HEK293 (cell line): Measurements from ENCODE around the gene AP1AR.

Experiments used
- CTCF ChIA-PET: fragments of 350-600 bp; formaldehyde crosslinking; extraction: SDS; loops from one replicate; lab custom pipeline; 2021; ENCODE audit warnings: antibody characterized with exemption; lab: Yijun Ruan, JAX
- POLR2A ChIA-PET: fragments of 300-600 bp; formaldehyde crosslinking; extraction: SDS; loops from one replicate; lab custom pipeline; 2020; ENCODE audit warnings: antibody characterized with exemption, inconsistent platforms; lab: Yijun Ruan, JAX
- H3K27ac ChIP-seq: fragments of 200-500 bp; sonication (Bioruptor generic); 2 replicates; pipeline ENCODE4 v1.5.1; 2014; ENCODE audit warnings: low read depth, low read length, control low read depth, inconsistent platforms; ENCODE audit errors: extremely low read depth
- H3K36me3 ChIP-seq, 2 experiments: fragments of 200-500 bp in 1 of 2; sonication (Bioruptor generic) in 1 of 2; 1 replicate in 1 of 2; 2 replicates in 1 of 2; pipeline ENCODE4 v1.5.1; 2014 to 2017; ENCODE audit warnings: inconsistent platforms in 2 of 2, low read length in 2 of 2; ENCODE audit not compliant: control insufficient read depth in 2 of 2, insufficient read depth in 1 of 2
- H3K4me1 ChIP-seq: fragments of 200-500 bp; sonication (Bioruptor generic); 2 replicates; pipeline ENCODE4 v1.5.1; 2014; ENCODE audit warnings: mild to moderate bottlenecking, low read length, inconsistent platforms; ENCODE audit not compliant: control insufficient read depth, insufficient read depth
- H3K4me3 ChIP-seq: 2 replicates; pipeline ENCODE4 v1.5.1; 2011; ENCODE audit warnings: low read depth, mild to moderate bottlenecking, control low read depth, low read length, moderate library complexity
- H3K9me3 ChIP-seq: fragments of 200-500 bp; sonication (Bioruptor generic); 2 replicates; pipeline ENCODE4 v1.5.1; 2014; ENCODE audit warnings: low read depth, low read length, inconsistent platforms; ENCODE audit not compliant: control insufficient read depth, insufficient read depth
- ELK4 ChIP-seq: IDR thresholded peaks from 2 replicates; pipeline ENCODE4 v1.6.1; 2011; ENCODE audit warnings: mild to moderate bottlenecking, low read depth, low read length, borderline replicate concordance
- KLF10 ChIP-seq: fragments of 450-650 bp; IDR thresholded peaks from 2 replicates; pipeline ENCODE4 v1.5.1; 2018; ENCODE audit warnings: missing biosample characterization, mild to moderate bottlenecking, missing genetic modification characterization
- OSR2 ChIP-seq: fragments of 450-650 bp; formaldehyde crosslinking; IDR thresholded peaks from 2 replicates; pipeline ENCODE4 v1.5.1; 2016; ENCODE audit warnings: missing biosample characterization, missing genetic modification characterization
- PBX3 ChIP-seq: sonication (generic); formaldehyde crosslinking; IDR thresholded peaks from 2 replicates; pipeline ENCODE4 v1.8.1; 2022; ENCODE audit warnings: mild to moderate bottlenecking, moderate library complexity, missing genetic modification reagents
- SETDB1 ChIP-seq: IDR thresholded peaks from one replicate; pipeline ENCODE4 v1.6.1; 2017; ENCODE audit warnings: mild to moderate bottlenecking, low read length, moderate library complexity, mixed read lengths; ENCODE audit not compliant: insufficient read length
- ZBTB11 ChIP-seq: fragments of 450-650 bp; formaldehyde crosslinking; conservative IDR thresholded peaks from 2 replicates; pipeline ENCODE4 v1.5.1; 2016; ENCODE audit warnings: low read depth, missing biosample characterization, missing genetic modification characterization
- ZFP3 ChIP-seq: fragments of 450-650 bp; formaldehyde crosslinking; IDR thresholded peaks from 2 replicates; pipeline ENCODE4 v1.5.1; 2016; ENCODE audit warnings: low read depth, missing biosample characterization, missing genetic modification characterization
- ZNF16 ChIP-seq: fragments of 450-650 bp; formaldehyde crosslinking; IDR thresholded peaks from 2 replicates; pipeline ENCODE4 v1.5.1; 2016; ENCODE audit warnings: low read depth, missing biosample characterization, missing genetic modification characterization
- ZNF274 ChIP-seq, 2 experiments: fragments of 200-500 bp in 1 of 2; fragments of 450-650 bp in 1 of 2; sonication (Bioruptor generic) in 1 of 2; formaldehyde crosslinking in 1 of 2; IDR thresholded peaks; 2 replicates each; pipeline versions ENCODE4 v1.5.1 to v1.6.1; 2014 to 2016; ENCODE audit warnings: borderline replicate concordance in 1 of 2, inconsistent platforms in 1 of 2, low read length in 1 of 2, missing biosample characterization in 1 of 2, missing genetic modification characterization in 1 of 2
- ZNF280D ChIP-seq: fragments of 450-650 bp; formaldehyde crosslinking; IDR thresholded peaks from 2 replicates; pipeline ENCODE4 v1.5.1; 2016; ENCODE audit warnings: missing biosample characterization, missing genetic modification characterization
- ZNF423 ChIP-seq: fragments of 450-650 bp; formaldehyde crosslinking; IDR thresholded peaks from 2 replicates; pipeline ENCODE4 v1.5.1; 2016; ENCODE audit warnings: missing biosample characterization, missing genetic modification characterization
- ZNF513 ChIP-seq: fragments of 450-650 bp; IDR thresholded peaks from 2 replicates; pipeline ENCODE4 v1.5.1; 2018; ENCODE audit warnings: missing biosample characterization, missing genetic modification characterization
- ZNF518A ChIP-seq: fragments of 450-650 bp; formaldehyde crosslinking; conservative IDR thresholded peaks from 2 replicates; pipeline ENCODE4 v1.5.1; 2016; ENCODE audit warnings: low read depth, missing biosample characterization, missing genetic modification characterization
- ZNF521 ChIP-seq: fragments of 450-650 bp; formaldehyde crosslinking; IDR thresholded peaks from 2 replicates; pipeline ENCODE4 v1.5.1; 2017; ENCODE audit warnings: missing biosample characterization, mild to moderate bottlenecking, missing genetic modification characterization
- ZNF692 ChIP-seq: fragments of 450-650 bp; formaldehyde crosslinking; IDR thresholded peaks from 2 replicates; pipeline ENCODE4 v1.5.1; 2016; ENCODE audit warnings: missing biosample characterization, missing genetic modification characterization
- ZNF791 ChIP-seq: fragments of 450-650 bp; formaldehyde crosslinking; IDR thresholded peaks from 2 replicates; pipeline ENCODE4 v1.5.1; 2016; ENCODE audit warnings: missing biosample characterization, missing genetic modification characterization
- ZSCAN23 ChIP-seq: fragments of 450-650 bp; formaldehyde crosslinking; IDR thresholded peaks from 2 replicates; pipeline ENCODE4 v1.5.1; 2016; ENCODE audit warnings: missing biosample characterization, missing genetic modification characterization
- ZXDB ChIP-seq: fragments of 450-650 bp; formaldehyde crosslinking; IDR thresholded peaks from 2 replicates; pipeline ENCODE4 v1.5.1; 2016; ENCODE audit warnings: missing biosample characterization, missing genetic modification characterization

AP1AR gene

GRCh38 chr4:112201915-112202505 is 29.6 kb upstream of the AP1AR start (continued):
- no peak for TF ChIP-seq ZNF692 (tag by site-specific recombination)
- TF ChIP-seq ZSCAN23 (tag by site-specific recombination): no peak
- no peak for TF ChIP-seq ZNF791

- no peaks in the 10 kb centered on the region for H3K4me1 ChIP-seq
- ChIA-PET CTCF (interaction anchor here (0.6 kb wide), 1 partner anchor 1049 kb away, joined by 3 read pairs; no protein-coding TSS in a partner anchor), POLR2A (interaction anchor here (0.6 kb wide), 1 partner anchor 10 kb away, joined by 3 read pairs; no protein-coding TSS in a partner anchor)
- H3K4me3 ChIP-seq: no peak overlapping the region
- no peaks in the 10 kb centered on the region for H3K9me3 ChIP-seq
- H3K36me3 ChIP-seq: no peaks in the 10 kb centered on the region
- H3K27ac ChIP-seq: no peak overlapping the region
- no peak for TF ChIP-seq ELK4
- TF ChIP-seq ZNF423 (tag by site-specific recombination): no peak
- no peak for TF ChIP-seq ZNF280D (tag by site-specific recombination)
- TF ChIP-seq ZNF521: no peak
- TF ChIP-seq SETDB1: no peak
- no peak for TF ChIP-seq ZBTB11
- TF ChIP-seq PBX3: no peak
- TF ChIP-seq ZNF274 (IDR thresholded peaks at IDR 0.05; ENCODE audit: low read length): no peak
- TF ChIP-seq ZNF274 (tag by site-specific recombination; IDR thresholded peaks at IDR 0.05; ENCODE audit: borderline replicate concordance): no peak
- TF ChIP-seq ZNF16 (tag by site-specific recombination): no peak
- TF ChIP-seq ZNF513 (tag by site-specific recombination): no peak
- no peak for TF ChIP-seq ZFP3 (tag by site-specific recombination)
- no peak for TF ChIP-seq KLF10
- no peak for TF ChIP-seq ZNF518A (tag by site-specific recombination)
- no peak for TF ChIP-seq OSR2 (tag by site-specific recombination)
- TF ChIP-seq ZXDB (tag by site-specific recombination): no peak
Observed at GRCh38 chr4:112203593-112203992, 28.0 kb upstream of the AP1AR start.
